ENCODE results near the gene TMEM151B. TPM values are rescaled to one million over a fixed set of nuclear protein-coding genes. Genes with fewer than 3 reads are reported as not detected.

Gene TMEM151B
- total and polyA plus RNA-seq, 9 of the 15 experiments (the other 6 are each of a cell fraction or from before 2014, with no cell fraction given), result not detected

DNA sequence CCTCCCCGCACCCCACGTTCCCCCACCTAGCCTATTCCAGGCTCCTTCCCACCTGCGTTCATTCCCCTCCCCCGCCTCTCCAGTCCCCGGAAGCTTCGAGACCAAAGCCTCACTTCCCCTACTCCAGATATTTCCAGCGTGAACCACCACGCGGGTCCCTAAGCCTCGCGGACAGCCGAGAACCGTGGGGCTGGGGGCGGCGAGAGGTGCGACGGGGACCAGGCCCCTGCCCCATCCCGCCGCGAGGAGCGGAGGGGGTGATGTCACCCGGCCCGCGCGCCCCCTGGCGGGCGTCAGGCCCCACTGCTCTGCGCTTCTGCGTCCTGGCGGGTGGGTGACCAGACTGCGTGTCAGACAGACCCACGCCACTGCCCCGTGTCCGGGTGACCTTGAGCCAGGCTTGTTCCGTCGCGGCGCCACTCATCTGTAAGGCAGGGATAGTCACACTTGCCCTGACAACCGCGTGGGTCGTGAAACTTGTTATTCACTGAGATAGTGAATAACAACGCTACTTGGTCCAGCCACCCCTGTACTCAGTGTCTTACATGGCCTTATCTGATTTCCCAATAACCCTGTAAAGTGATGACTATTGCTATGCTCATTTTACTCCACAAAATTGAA lies 32.3 kb upstream of the TMEM151B start (continued):
- TF ChIP-seq TEAD4 (IDR thresholded peaks at IDR 0.05; ENCODE audit: low read length) (no peak), TEAD4 (CRISPR knock-in tag; IDR thresholded peaks at IDR 0.05; ENCODE audit: borderline replicate concordance) (no peak), CREBBP (IDR thresholded peaks at IDR 0.05; ENCODE audit: low read depth, low read length) (no peak), RBFOX2 (IDR thresholded peaks at IDR 0.05; ENCODE audit: low read depth, low read length) (peak; percentile 85), ZMIZ1 (IDR thresholded peaks at IDR 0.05; ENCODE audit: low read depth in 2 of 2, low read length in 2 of 2) (no peak), KLF13 (tag; IDR thresholded peaks at IDR 0.05; ENCODE audit: borderline replicate concordance, low read depth) (peak; percentile 61; the same call in 1 of the 2 replicates), HCFC1 (IDR thresholded peaks at IDR 0.05; ENCODE audit: low read depth, low read length) (peak; percentile 41; the same call in 1 of the 2 replicates), BRD9 (IDR thresholded peaks at IDR 0.05; ENCODE audit: low read depth, partially characterized antibody) (peak; percentile 78), PKNOX1 (IDR thresholded peaks at IDR 0.05) (0 out of 2 replicates have a peak, but pooled peaks have one; percentile 20), NFIC (IDR thresholded peaks at IDR 0.05) (peak; percentile 52), ESRRA (IDR thresholded peaks at IDR 0.05; ENCODE audit: borderline replicate concordance, low read depth) (peak; percentile 97), BRF1 (IDR thresholded peaks at IDR 0.05; ENCODE audit: borderline replicate concordance, extremely low read depth, insufficient read length) (no peak), MNT (conservative IDR thresholded peaks at IDR 0.05) (peak; percentile 73 to 82), MTA2 (IDR thresholded peaks at IDR 0.05; ENCODE audit: low read depth) (0 out of 2 replicates have a peak, but pooled peaks have one; percentile 9), HDGF (IDR thresholded peaks at IDR 0.05) (no peak)
- TF ChIP-seq, protein P1, sequence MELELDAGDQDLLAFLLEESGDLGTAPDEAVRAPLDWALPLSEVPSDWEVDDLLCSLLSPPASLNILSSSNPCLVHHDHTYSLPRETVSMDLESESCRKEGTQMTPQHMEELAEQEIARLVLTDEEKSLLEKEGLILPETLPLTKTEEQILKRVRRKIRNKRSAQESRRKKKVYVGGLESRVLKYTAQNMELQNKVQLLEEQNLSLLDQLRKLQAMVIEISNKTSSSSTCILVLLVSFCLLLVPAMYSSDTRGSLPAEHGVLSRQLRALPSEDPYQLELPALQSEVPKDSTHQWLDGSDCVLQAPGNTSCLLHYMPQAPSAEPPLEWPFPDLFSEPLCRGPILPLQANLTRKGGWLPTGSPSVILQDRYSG (tag; conservative IDR thresholded peaks at IDR 0.05; ENCODE audit: low read depth), result peak; percentile 76; the same call in 1 of the 2 replicates
- TF ChIP-seq, protein P2, sequence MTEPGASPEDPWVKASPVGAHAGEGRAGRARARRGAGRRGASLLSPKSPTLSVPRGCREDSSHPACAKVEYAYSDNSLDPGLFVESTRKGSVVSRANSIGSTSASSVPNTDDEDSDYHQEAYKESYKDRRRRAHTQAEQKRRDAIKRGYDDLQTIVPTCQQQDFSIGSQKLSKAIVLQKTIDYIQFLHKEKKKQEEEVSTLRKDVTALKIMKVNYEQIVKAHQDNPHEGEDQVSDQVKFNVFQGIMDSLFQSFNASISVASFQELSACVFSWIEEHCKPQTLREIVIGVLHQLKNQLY (CRISPR knock-in tag; conservative IDR thresholded peaks at IDR 0.05), result 0 out of 4 replicates have a peak, but pooled peaks of 1 of the 2 experiments have one; percentile 26
- TF ChIP-seq, protein P3, sequence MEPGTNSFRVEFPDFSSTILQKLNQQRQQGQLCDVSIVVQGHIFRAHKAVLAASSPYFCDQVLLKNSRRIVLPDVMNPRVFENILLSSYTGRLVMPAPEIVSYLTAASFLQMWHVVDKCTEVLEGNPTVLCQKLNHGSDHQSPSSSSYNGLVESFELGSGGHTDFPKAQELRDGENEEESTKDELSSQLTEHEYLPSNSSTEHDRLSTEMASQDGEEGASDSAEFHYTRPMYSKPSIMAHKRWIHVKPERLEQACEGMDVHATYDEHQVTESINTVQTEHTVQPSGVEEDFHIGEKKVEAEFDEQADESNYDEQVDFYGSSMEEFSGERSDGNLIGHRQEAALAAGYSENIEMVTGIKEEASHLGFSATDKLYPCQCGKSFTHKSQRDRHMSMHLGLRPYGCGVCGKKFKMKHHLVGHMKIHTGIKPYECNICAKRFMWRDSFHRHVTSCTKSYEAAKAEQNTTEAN (CRISPR knock-in tag; IDR thresholded peaks at IDR 0.05), result peak; percentile 84; the same call in 1 of the 2 replicates

Data from K562 (cell line).